RPMI7951 (cell line): ENCODE results near the gene CHSY1. TPM values are rescaled to one million over a fixed set of nuclear protein-coding genes. Genes with fewer than 3 reads are reported as not detected.
"Not testable (repeated sequence)": the region's sequence is repeated elsewhere in the genome, so short reads cannot be mapped to it uniquely, and the experiment has no call there.

ENCODE experiments used
- DNase-seq: peaks from one replicate; pipeline ENCODE4 v3.0.0-alpha.2; 2012; ENCODE audit warnings: low read depth
- total RNA-seq: library from RNA; depleted of rRNA; stranded (reverse); fragments of >200 nt; shearing (Covaris generic); gene quantifications from 2 replicates; pipeline ENCODE4 v1.2.3, GENCODE V29; 2014; rRNA removed

CHSY1 gene
- total RNA-seq, 1 experiment from 2014 or later = 41.5 TPM

- DNase-seq = no peak
Observed at GRCh38 chr15:101135532-101136166, 116.2 kb downstream of the CHSY1 start.

- DNase-seq = no peak
Observed at GRCh38 chr15:101134780-101135179, 117.1 kb downstream of the CHSY1 start.

DNA sequence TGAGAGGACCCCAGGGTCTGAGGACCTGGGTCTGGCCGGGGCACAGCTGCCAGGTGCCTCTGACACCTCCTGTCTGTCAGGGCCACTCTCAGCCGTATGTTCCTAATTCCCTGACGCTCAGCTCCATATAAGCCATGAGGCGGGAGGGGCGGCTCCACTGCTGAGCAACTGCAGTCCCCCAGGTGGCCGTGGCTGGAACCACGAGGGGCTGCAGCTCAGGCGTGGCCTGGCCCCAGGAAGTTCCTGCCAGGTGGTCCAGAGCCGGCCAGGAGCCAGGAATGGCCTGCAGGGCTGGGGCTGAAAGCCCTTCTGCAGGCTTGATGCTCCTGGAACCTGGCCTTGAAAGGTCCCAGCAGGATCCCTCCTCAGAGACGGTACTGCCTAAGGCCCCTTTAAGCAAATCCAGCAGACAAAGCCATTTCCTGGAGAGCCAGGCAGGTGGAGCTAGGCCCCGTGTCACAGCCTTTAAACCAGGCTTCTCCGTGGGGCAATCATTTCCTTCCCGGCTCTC, 118.0 kb downstream of the CHSY1 start:
- DNase-seq = no peak

- no peak for DNase-seq
Observed at GRCh38 chr15:101133181-101133460, 118.7 kb downstream of the CHSY1 start.

- no peak for DNase-seq
Observed at GRCh38 chr15:101132390-101133180, 119.3 kb downstream of the CHSY1 start.

DNA sequence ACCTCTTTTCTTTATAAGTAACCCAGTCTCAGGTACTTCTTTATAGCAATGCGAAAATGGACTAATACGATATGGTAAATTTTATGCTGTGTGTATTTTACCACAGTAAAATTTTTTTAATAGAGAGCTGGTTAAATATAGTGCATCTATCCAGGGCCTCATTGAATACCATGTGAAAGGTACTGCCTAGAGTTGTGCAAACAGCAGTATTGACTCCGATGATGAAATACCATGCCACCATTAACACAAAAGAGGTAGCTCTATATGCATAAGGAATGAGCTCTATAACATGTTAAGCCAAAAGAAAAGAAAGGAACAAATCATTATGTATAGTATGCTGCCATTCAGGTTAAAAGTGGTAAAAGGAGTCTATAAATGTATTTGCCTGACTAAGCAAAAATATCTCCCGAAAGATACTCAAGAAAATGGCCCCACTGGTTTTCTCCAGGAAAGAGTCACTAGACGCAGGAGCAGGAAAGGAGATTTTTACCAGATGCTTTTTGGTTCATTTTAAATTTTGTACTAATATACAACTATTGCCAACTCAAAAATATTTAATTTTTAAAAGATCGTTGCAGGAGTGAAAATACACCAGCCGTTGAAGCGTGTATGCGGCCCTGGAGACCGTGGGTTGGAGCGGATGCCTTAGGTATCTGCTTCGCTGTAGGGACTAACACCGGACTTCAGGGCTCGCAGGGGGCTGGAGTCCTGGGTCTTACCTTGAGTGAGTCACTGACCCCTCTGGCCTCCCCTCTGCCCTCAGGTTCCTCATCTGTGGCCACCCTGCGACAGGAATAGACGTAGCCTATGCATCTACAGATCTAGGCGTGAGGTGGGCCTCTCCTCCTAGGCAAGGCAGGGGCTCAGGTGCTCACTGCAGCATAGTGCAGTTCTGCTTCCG, 120.1 kb downstream of the CHSY1 start:
- no peak for DNase-seq

DNA sequence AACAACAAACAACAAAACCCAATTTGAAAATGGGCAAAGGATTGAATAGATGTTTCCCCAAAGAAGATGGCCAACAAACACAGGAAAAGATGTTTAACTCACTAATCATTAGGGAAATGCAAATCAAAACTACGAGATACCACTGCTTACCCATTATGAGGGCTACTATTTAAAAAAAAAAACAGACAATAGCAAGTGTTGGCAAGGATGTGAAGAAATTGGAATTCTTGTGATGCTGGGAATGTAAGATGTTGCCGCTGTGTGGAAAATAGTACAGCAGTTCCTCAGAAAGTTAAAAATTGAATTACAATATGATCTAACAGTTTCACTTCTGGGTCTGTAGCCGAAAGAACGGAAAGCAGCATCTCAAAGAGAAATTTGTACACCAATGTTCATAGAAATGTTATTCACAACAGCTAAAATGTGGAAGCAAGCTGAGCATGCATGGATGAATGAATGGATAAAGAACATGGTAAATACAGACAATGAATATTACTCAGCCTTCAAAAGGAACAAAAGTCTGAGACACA, 121.9 kb downstream of the CHSY1 start:
- DNase-seq = no peak

DNA sequence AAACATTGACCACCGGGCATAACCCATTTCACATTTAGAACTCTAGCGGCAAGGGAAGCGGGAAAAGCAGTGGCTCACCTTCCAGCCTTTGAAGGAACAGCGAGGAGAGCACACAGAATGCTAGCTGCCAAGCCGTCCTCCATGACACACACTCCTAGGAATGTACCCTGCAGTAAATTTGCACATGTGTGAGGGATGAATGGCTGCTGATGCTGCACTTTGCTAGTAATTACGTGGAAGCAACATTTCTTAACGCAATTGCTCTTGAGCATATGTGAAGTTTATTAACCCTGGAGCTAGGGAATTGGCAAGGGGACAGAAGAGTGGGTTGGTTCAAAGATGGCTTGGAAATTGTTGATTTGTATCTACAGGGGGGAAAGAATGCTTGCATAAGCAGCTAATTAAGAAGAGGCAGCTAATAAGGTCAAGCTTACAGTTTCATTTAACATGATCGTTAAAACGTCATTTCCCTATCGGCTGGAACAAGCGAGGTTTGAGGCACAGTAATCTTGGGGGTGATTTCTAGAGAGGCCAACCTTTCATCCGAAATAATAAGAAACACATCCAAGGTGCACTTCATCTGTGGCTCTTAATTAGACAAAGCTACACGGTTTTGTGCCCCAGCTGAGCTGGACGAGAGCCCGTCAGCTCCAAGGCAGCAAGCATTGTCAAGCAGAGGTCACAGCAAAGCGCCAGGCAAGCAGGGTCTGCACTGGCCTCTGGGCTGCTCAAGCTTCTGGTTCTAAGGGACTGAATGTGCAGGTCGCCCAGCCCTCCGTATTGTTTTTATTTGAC, 123.4 kb downstream of the CHSY1 start:
- peak; percentile 95 for DNase-seq

- peak; percentile 97 for DNase-seq
Observed at GRCh38 chr15:101127506-101128076, 124.3 kb downstream of the CHSY1 start.

- peak; percentile 54 for DNase-seq
Observed at GRCh38 chr15:101126618-101127505, 125.0 kb downstream of the CHSY1 start.

- not testable (repeated sequence) for DNase-seq
Observed at GRCh38 chr15:101125881-101126428, 125.9 kb downstream of the CHSY1 start.

Other genes with a start within 250 kb of the CHSY1 start
- 111 and 145 TPM in 2 replicates for gene SELENOS, start 25.4 kb upstream of the CHSY1 start, total RNA-seq
- gene SNRPA1, start 43.2 kb upstream of the CHSY1 start, total RNA-seq = 39.8 and 43.0 TPM in 2 replicates
- gene PCSK6, start 237.7 kb upstream of the CHSY1 start, total RNA-seq = 0.48 and 0.68 TPM in 2 replicates